Skeletal muscle cell (primary cell): ENCODE measurements around the gene EDIL3.

ENCODE experiments used
- DNase-seq: peaks from one replicate; pipeline ENCODE4 v3.0.0-alpha.2; 2010; ENCODE audit warnings: low read depth
- H3K4me3 ChIP-seq: 2 replicates; pipeline ENCODE4 v1.5.1; 2011; ENCODE audit warnings: low read depth, mild to moderate bottlenecking, control low read depth, low read length, moderate library complexity

EDIL3 gene

DNA sequence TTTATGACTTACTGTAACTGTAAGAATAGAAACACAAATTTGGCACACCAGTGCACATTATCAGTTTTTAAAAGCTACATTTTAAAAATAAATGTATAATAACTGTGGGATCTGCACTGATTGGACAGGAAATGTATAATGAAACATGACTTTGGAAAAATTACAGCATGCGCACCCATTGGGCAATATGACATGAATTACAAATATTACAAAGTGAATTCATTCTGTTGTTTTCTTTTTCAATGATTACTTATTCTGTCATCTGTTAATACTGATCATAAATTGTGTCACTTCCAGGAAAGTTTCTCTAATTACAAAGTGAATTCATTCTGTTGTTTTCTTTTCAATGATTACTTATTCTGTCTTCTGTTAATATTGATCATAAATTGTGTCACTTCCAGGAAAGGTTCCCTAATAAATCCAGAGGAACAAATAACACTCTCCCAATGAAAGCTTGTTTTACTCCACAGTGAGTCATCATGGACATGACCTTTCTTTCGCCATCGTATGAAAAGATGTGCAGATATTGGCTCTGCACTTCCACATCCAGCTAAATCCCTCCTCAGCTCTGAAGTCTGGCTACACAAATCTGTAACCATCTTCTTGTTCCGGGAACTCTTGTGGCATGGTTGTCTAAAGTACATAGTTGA lies 367.0 kb downstream of the EDIL3 start:
- no peak overlapping the region for H3K4me3 ChIP-seq
- DNase-seq, result no peak

DNA sequence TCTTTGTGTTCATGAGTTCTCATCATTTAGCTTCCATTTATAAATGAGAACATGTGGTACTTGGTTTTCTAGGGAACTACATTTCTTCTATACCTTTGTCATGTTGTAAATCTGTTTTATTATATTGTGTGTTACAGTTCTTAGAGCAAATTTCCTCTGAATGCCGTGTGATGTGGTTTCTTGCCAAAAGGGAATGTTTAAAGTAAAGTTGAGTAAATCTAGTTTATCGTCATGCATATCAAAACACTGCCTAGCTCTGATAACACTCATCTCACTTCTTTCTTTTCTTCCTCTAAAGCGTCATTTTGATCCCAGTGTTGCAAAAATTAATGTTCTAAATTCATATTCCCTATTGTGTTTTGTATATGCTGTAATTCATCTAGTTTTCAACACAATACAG lies 368.6 kb downstream of the EDIL3 start:
- H3K4me3 ChIP-seq, result no peak overlapping the region
- DNase-seq, result no peak

DNA sequence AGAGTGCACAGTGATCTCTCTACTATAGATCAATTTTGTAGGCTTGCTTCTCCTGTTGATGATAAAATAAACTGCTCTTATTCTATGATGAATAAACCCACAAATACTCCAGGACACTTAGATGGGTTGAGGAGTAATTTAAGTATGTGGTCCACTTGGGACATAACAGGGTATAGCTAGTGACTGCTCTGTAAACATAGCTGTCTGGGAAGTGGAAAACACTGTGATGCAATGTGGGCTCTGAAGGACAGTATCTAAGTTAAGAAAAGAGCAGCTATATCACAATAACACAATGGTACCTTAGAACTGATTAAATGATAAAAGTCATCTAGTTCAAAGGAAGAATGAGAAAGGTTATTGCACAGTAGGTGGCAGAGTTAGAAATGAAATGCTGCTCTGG lies 369.7 kb downstream of the EDIL3 start:
- no peak overlapping the region for H3K4me3 ChIP-seq
- DNase-seq, result no peak

DNA sequence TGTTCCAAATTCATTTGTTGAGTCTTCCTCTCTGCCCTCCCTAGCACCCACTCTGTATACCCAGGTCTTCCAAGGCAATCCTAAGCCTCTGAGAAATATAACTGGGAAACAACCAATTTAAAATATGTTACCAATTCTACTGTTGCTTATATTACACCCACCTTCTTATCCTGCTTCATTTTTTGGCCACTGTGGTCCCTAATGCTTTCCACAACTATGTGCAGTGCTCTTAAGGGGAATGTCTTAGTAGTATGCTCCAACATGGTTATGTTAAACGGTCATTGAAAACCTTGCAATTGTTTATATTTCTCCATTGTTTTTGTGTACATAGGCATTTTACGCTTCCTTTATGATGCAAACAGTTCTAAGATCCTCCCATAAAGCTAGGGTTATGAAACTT lies 390.9 kb downstream of the EDIL3 start:
- no peak overlapping the region for H3K4me3 ChIP-seq
- no peak for DNase-seq

DNA sequence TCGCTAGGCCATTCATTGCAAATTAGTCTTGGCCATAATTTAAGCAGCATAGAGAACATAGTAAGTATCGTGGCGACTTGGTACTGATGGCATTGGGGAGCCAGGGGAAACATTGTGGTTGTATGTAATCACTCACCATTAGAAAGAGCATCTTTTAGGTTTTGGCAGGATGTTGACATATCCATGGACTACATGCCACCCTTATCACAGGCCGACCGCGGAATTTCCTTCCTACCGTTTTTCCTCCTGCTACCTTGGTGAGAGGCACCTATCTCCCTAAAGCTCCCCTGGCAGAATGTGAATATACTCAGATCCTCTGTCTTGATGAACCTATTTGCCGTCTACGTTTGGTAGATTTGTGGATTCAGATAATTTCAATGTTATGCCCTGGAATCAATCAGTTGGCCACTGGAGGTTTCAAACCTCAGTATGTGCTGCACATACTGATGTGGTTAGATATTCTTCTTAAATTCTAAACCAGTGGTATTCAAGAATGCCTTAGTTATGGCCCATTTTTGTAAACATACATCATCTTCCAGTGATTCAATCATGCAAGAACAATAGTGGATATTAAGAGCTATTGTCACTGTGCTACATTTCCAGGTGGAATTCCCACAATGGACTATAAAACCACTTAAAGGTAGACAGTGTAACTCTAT lies 393.0 kb downstream of the EDIL3 start:
- H3K4me3 ChIP-seq, result no peak overlapping the region
- DNase-seq, result no peak

DNA sequence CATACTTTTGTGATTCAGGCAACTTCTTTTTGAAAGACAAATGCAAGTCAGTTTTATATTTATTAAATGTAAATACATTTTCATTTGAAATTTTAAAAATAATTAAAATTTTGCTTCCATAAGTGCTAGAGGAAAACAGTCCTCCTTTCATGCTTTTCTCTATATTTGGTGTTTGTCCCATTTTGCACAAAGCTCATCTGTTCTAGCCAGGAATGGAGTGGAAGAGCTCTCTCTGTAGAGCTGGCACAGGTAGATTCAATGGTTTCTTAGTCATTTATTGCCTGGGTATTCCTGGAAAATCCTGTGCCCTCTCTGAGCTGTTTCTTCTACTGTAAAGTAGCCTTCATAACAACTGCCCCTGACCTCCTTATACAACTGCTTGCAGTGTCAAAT lies 396.4 kb downstream of the EDIL3 start:
- no peak for DNase-seq
- no peak overlapping the region for H3K4me3 ChIP-seq

DNA sequence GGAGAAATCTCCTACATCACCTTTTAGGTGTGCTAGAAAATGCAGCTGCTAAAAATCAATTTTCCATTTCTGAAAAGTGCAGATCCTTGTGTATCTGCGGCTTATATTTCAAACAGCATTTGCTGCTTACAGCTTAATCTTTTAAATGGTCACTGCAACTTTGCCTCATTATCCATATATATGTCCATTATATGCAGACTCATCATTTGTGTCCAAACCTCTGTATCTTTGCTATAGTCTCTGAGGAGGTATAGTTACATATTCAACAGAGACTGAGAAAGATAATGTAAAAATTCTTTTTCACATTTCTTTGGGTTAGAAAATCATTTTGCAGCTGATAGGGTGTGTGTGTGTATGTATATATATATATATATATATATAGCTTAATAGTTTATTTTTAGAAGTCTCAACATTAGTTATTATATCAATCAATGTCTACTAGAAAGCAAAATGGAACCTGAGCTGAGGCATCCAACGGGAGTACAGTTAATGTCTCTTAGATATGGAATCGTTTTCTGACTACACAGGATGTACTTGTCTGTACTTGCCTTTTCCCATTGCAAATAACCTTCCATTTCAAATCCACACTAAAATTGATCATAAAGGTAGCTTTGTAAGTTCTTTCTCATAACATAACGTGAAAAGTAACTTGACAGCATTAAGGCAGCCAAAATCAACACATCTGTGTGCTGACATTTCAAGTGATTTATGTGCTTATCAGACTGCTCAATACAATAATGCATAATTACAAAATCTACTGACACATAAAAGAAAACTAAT lies 397.0 kb downstream of the EDIL3 start:
- no peak overlapping the region for H3K4me3 ChIP-seq
- DNase-seq, result no peak

DNA sequence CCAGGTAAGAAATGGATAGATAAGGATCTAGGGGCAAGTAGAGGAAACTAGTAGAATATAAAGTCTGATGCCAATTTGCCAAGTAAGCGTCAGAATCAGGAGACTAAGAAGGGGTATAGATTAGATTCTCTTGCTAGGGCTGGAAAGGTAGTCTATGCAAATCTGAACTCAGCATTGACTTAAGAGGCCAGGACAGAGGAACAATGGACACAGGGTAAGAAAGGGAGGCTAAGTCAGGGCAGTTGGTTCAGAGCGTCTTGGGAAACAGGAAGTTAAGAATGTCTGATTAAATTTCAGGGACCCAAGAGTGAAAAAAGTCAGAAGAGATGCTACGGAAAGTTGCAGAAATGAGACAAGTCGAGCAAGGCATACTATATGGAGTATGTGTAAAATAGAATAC lies 400.8 kb downstream of the EDIL3 start:
- no peak overlapping the region for H3K4me3 ChIP-seq
- no peak for DNase-seq

DNA sequence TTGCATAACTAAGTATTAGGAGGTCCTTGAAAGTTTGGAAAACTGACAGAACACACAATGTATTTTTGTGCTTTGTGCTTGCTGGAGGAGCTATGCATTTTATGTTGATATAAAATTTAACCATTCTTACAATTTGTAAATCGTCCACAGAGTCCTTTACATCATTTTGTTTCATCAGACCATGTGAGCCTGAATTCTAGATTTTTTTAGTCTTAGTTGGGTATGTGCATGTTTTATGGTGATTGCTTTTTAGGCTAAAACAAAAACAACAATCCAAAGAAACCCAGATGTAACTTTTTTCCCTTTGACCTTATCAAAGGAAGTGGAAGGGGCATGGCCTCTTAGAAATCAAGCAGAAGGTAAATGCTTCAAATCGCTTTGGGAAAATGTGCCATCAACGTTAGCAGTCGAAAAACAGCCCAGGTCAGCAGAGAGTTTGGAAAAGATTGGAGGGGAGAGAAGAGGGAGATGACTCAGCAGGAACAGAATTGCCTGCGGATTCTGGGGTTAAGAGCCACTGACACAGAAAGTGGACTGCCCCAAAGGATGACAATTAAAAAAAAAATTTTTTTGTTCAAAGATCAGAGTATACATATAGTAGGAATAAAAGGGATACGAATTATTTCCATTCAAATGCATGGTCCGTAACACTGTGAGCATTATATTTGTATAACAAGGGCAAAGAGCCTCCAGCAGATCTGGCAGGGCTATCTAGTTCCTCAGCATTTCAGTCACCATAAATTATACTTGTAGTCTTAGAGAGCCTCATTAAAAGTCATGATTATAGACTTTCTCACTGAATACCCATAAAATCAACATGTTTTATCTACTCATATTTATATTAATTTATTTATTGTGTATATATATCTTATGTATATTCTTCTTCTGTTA lies 410.5 kb downstream of the EDIL3 start:
- no peak for DNase-seq
- no peak overlapping the region for H3K4me3 ChIP-seq

DNA sequence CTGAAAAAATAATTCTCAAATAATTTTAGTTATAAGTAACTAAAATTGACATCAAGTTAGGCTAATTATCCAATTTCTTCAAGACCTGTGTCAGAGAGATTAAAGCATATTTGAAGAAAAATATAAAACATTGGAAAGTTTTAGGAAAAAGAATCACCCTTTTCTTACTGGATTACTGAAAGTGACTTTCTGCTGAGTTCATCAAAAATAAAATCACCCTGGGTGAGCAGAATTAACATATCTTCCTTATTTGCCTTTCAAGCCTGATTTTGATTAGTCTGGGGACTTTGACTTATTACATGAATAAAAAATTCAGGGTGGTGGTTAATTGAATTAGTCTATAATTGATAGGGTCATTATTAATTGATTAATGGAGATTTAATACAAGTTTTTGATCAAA lies 411.8 kb downstream of the EDIL3 start:
- H3K4me3 ChIP-seq, result no peak overlapping the region
- DNase-seq, result no peak

DNA sequence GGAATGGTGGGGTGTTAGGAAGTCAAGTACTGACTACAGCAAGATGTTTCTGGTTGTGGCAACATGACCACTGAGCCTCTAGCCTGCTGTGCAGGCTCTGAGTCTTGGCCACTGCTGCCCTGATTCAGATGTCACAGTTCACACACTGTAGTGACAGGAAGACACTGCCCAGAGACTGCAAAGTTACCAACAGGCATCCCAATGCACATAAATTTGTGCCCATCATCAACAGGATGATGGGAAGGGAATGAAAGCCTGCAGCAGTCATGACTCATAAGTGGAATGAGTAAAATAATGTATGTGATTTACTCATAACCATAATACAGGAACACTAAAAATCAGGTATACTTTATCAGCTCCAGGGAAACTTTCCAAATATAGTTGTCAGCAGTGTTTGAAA lies 412.4 kb downstream of the EDIL3 start:
- H3K4me3 ChIP-seq, result no peak overlapping the region
- peak; percentile 38 for DNase-seq

DNA sequence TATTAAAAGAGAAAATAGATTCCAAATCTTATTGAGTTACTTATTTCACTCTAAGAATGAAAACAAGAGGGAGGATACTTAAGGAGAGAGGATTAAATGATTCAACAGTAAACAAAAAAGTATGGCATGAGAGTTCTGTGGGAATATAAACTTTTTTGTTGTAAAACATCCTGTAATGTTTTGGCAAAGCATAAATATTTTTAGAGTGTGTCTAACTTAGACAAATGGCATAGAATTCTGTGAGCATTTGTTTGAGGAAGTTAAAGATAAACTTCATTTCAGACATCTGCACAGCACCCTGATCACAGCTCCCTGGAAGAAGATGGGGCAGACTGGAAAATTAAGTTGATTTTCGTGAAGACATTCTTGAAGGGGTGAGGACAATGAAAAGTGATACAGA lies 417.3 kb downstream of the EDIL3 start:
- no peak overlapping the region for H3K4me3 ChIP-seq
- DNase-seq, result no peak

DNA sequence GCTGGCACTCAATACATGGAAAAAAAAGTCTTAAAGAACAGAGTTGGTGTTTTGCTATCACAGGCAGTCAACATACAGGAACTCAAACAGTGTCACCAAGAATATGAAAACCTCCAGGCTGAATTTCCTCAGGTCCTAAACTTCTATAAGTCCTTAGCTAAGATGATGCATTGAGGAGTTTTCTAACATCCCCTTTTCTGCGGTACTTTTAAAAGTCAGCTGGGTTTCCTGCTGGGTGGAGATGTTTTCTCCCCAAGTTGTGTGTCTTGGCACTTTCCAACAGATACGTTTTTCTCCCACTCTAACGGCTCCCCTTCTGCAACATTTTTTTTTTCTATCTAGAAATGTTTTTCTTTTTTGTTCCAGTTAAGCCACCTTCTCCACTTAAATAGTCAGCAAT lies 419.2 kb downstream of the EDIL3 start:
- H3K4me3 ChIP-seq, result no peak overlapping the region
- DNase-seq, result no peak

DNA sequence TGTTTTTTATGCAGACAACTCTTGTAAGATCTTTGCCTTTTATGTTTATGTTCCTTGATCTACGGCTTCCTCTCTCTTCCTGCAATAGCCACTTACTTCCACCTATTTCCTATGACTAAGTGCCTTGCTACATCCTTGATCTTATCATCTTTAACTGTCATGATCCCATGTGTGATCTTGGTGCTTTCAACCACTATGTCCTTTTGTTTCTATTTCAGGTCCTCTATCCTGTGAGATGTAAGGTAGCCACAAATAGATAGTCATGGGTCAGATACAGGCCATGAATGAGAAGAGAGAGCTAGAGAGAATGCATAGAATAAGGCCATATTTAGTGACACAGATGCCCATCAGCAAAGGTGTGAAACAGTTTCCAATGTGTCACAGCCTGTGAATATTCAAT lies 420.4 kb downstream of the EDIL3 start:
- DNase-seq, result no peak
- no peak overlapping the region for H3K4me3 ChIP-seq

DNA sequence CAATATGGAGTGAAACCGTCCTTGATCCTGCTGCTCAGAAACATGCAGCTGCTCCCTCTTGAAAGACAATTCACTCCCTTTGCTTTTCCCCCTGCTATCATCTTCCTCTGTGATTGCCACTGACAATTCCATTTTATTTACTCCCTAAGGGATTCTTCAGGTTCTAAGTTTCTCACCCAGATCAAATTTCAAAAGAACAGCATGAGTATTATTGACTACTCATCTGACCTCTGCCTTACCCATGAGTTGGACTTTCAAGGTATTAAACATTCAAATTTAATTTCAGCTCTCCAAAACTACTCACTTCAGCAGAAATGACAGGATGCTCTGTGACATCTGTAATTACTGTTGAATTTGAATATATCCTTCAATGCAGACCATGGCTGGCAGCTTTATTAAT lies 427.5 kb downstream of the EDIL3 start:
- DNase-seq, result no peak
- H3K4me3 ChIP-seq, result no peak overlapping the region

DNA sequence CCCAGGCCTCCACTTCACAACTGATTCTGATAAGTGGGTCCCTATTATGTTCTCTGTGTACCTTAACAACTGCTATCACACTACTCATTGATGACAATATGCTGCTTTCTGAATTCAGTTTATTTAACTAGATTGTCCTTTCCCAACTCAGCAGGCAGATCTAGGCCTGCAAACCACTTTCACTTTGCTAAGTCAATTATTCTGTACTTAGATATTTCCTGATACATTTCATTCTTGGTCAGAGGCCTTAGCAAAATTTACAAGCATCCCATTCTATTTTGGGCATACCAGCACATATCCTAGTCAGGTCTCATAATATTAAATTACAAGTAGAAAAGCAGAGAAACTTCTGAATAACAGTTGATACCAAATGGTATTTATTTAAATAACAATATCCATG lies 428.3 kb downstream of the EDIL3 start:
- no peak for DNase-seq
- H3K4me3 ChIP-seq, result no peak overlapping the region

DNA sequence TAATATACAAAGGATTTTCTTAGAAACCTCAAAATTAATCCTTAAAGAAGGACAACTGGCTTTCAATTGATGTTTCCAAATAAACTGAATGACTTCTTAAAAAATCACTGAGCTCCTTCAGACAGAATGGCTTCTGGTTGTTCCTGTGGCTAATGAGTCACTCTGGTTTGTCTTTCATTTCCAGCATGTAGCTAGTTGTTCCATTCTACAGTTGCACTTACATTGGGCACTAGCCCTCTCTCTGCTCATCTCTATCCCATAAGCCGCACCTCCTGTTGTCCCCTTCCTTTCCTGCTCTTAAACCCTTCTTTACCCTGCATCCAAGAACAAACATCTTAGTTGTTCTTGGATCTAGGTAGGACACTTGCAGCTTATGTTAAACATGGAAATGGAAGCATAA lies 428.8 kb downstream of the EDIL3 start:
- no peak overlapping the region for H3K4me3 ChIP-seq
- no peak for DNase-seq

DNA sequence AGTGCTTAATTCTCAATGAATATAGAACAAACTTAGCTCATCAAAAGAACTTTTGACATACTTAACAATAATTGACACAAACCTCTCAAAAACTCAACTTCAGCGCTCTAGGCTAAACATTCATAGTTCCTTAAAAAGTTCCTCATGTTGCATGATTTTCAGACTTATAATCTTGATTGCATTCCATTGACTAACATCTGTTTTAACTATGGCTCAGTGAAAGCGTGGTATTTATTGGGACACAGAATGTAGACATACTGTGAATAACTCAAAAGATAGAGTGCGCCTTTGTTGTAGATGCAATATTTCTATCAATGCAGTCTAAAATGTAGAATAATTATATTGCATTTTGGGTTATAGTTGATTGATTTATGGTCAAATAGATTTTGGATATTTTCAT lies 436.9 kb downstream of the EDIL3 start:
- no peak for DNase-seq

DNA sequence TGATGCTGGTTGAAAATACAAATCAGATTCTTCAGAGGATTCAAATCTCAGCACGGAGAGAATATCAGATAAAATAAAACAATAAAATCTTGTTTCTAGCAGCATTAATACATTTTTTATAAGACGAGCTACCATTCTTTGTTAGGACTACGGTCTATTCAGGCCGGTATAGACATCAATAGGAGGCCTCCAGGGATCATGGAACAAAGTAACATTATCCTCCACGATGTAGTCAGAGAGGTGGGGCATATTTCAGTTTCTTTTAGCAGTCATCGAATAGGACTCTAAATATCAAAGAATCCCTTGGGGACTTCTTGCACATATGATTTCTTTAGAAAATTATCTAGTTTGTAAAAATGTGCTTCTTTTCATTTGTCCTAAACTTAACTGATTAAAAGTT lies 438.2 kb downstream of the EDIL3 start:
- DNase-seq, result no peak

More for the DNA sequence above, 436.9 kb downstream of the EDIL3 start:
- no peak overlapping the region for H3K4me3 ChIP-seq

DNA sequence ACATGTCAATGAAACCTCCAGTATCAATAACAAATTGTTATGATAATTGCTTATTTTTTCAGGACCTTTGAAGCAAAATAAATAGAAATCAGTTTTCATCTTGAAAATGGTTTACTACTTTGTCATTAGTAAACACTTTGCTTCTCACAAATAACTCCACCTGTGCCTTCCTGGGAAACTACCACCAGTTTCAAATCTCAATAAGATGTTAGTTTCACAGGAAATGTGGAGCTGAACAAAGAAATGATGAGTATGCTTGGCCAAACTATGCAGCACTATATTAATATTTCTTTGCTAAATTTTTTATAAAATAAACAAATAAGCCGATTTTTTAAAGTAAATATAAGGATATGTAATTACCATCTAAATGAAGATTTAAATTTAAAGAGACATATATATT lies 442.5 kb downstream of the EDIL3 start:
- DNase-seq, result no peak
- no peak overlapping the region for H3K4me3 ChIP-seq

More for the DNA sequence above, 438.2 kb downstream of the EDIL3 start:
- H3K4me3 ChIP-seq, result no peak overlapping the region
